KMS-11 (cell line): ENCODE measurements around the gene CUL7.

Source experiments
- H2AFZ ChIP-seq: fragments of 200-600 bp; sonication (generic); 2 replicates; pipeline ENCODE4 v1.6.1; 2016; ENCODE audit warnings: antibody characterized with exemption, mixed run types, low read depth
- H3K27ac ChIP-seq: fragments of 200-600 bp; sonication (generic); 2 replicates; pipeline ENCODE4 v1.6.1; 2016; ENCODE audit warnings: mild to moderate bottlenecking, mixed run types
- H3K27me3 ChIP-seq: fragments of 200-600 bp; sonication (generic); 2 replicates; pipeline ENCODE4 v1.6.1; 2017; ENCODE audit warnings: mild to moderate bottlenecking, low read depth, mixed run types, moderate library complexity; ENCODE audit not compliant: insufficient read depth
- H3K36me3 ChIP-seq: fragments of 200-600 bp; sonication (generic); 2 replicates; pipeline ENCODE4 v1.6.1; 2017; ENCODE audit warnings: mild to moderate bottlenecking, mixed run types; ENCODE audit not compliant: insufficient read depth
- H3K4me1 ChIP-seq: fragments of 200-600 bp; sonication (generic); 2 replicates; pipeline ENCODE4 v1.6.1; 2016; ENCODE audit warnings: mild to moderate bottlenecking, low read depth, mixed run types; ENCODE audit not compliant: poor library complexity, severe bottlenecking
- H3K4me2 ChIP-seq: fragments of 200-600 bp; sonication (generic); 2 replicates; pipeline ENCODE4 v1.7.0; 2016; ENCODE audit warnings: mild to moderate bottlenecking, mixed run types
- H3K4me3 ChIP-seq: fragments of 200-600 bp; sonication (generic); IDR thresholded peaks from 2 replicates; pipeline ENCODE4 v1.6.1; 2017; ENCODE audit warnings: low read depth, low read length, mixed read lengths; ENCODE audit not compliant: insufficient read depth
- H3K79me2 ChIP-seq: fragments of 200-600 bp; sonication (generic); 2 replicates; pipeline ENCODE4 v1.6.1; 2016; ENCODE audit warnings: low read depth, mixed run types; ENCODE audit not compliant: insufficient read depth
- H3K9ac ChIP-seq: fragments of 200-600 bp; sonication (generic); 2 replicates; pipeline ENCODE4 v1.6.1; 2016; ENCODE audit warnings: mild to moderate bottlenecking, mixed run types
- H4K20me1 ChIP-seq: fragments of 200-600 bp; sonication (generic); 2 replicates; pipeline ENCODE4 v1.6.1; 2016; ENCODE audit warnings: mild to moderate bottlenecking, mixed run types; ENCODE audit not compliant: insufficient read depth
- TF ChIP-seq, protein P1 (sequence below): fragments of 200-600 bp; sonication (generic); conservative IDR thresholded peaks from 2 replicates; pipeline ENCODE4 v1.6.1; 2017; ENCODE audit warnings: low read depth, mild to moderate bottlenecking, antibody characterized with exemption, low read length, moderate library complexity, mixed read lengths

CUL7 gene

DNA sequence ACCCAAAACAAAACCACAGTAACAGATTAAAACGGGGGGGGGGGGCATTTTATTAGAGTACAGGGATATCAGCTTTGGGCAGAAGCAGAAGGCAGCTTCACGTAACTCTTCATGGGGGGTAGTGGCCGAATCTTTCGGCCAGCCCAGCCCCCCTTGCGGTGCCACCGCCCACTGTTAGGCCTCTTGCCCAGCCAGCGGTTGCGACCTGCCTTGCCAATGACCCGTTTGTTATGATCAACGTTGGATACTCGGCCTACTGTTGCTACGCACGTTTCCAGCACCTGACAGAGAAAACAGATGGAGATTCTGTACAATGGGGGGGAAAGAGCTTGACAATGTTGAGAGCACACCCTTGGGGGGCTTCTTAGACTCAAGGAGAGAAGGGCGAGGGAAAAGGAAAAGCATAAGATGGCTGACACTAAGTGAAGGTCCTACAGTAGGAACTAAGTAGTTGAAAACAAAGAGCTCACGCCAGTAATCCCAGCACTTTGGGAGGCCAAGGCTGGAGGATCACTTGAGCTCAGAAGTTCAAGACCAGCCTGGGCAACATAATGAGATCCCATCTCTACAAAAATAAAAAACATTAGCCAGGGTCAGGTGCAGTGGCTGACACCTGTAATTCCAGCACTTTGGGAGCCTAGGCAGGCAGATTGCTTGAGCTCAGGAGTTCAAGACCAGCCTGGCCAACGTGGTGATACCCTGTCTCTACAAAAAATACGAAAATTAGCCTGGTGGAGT, 724 bp upstream of the CUL7 start:
- H3K27ac ChIP-seq: 0 out of 2 replicates have a peak overlapping the region, but pooled peaks have one; percentile 47
- H3K4me3 ChIP-seq: no peak overlapping the region
- no peaks in the 10 kb centered on the region for H4K20me1 ChIP-seq

GRCh38 chr6:43052842-43053544, 658 bp downstream of the CUL7 start:
- TF ChIP-seq, protein P1, sequence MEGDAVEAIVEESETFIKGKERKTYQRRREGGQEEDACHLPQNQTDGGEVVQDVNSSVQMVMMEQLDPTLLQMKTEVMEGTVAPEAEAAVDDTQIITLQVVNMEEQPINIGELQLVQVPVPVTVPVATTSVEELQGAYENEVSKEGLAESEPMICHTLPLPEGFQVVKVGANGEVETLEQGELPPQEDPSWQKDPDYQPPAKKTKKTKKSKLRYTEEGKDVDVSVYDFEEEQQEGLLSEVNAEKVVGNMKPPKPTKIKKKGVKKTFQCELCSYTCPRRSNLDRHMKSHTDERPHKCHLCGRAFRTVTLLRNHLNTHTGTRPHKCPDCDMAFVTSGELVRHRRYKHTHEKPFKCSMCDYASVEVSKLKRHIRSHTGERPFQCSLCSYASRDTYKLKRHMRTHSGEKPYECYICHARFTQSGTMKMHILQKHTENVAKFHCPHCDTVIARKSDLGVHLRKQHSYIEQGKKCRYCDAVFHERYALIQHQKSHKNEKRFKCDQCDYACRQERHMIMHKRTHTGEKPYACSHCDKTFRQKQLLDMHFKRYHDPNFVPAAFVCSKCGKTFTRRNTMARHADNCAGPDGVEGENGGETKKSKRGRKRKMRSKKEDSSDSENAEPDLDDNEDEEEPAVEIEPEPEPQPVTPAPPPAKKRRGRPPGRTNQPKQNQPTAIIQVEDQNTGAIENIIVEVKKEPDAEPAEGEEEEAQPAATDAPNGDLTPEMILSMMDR: no peak
- Histone ChIP-seq H3K27ac (peak overlapping the region; percentile 47), H3K36me3 (no peaks in the 10 kb centered on the region)

More for the DNA sequence above, 724 bp upstream of the CUL7 start:
- peak overlapping the region; percentile 55; the same call in 1 of the 2 replicates for H2AFZ ChIP-seq
- peaks cover 21% of the 10 kb centered on the region for H3K4me1 ChIP-seq
- no peaks in the 10 kb centered on the region for H3K36me3 ChIP-seq
- TF ChIP-seq, protein P1: no peak
- H3K9ac ChIP-seq: peak overlapping the region; percentile 79; the same call in 1 of the 2 replicates
- peak overlapping the region; percentile 16; the same call in 1 of the 2 replicates for H3K4me2 ChIP-seq
- no peaks in the 10 kb centered on the region for H3K27me3 ChIP-seq
- peaks cover 22% of the 10 kb centered on the region for H3K79me2 ChIP-seq

DNA sequence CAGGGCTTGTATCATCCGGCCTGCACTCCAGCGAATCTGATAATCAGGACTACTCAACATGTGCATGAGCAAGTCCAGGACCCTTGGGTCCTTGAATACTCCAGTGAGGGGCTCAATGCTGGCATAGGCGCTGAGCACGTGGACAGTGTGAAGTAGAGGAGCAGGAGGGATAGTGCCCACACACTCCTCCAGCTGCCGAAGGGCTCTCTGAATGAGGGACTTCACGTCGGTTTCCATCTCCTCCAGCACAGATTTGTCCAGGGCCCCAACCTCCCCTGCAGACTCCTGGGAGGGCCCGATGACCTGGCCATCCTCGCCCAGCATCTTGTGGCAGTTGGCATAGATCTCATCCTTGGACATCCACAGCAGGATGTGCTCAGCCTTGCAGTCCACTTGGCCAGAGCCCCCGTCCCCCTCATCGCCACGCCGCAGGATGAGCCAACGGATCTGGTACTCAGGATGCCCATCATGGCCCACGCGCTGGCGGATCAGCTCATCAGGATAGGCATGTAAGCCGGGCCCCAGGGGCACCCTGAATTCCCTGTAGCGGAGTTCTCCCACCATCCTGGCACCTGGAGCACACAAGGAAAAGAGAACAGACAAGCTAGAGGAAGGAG, 1.3 kb downstream of the CUL7 start:
- Histone ChIP-seq H3K36me3 (no peaks in the 10 kb centered on the region), H3K4me1 (peaks cover 12% of the 10 kb centered on the region), H3K4me2 (peak overlapping the region; percentile 74), H3K27me3 (no peaks in the 10 kb centered on the region), H3K27ac (no peak overlapping the region), H3K79me2 (peaks cover 9% of the 10 kb centered on the region; the same call in 1 of the 2 replicates), H2AFZ (no peak overlapping the region), H4K20me1 (no peaks in the 10 kb centered on the region), H3K9ac (peak overlapping the region; percentile 79; the same call in 1 of the 2 replicates), H3K4me3 (no peak overlapping the region)
- TF ChIP-seq, protein P1: no peak

More at GRCh38 chr6:43052842-43053544, 658 bp downstream of the CUL7 start:
- Histone ChIP-seq H3K79me2 (peaks cover 11% of the 10 kb centered on the region), H3K27me3 (no peaks in the 10 kb centered on the region), H3K4me2 (peak overlapping the region; percentile 74), H3K4me1 (peaks cover 14% of the 10 kb centered on the region), H2AFZ (peak overlapping the region; percentile 55; the same call in 1 of the 2 replicates), H3K9ac (peak overlapping the region; percentile 79), H3K4me3 (no peak overlapping the region), H4K20me1 (no peaks in the 10 kb centered on the region)

GRCh38 chr6:43050981-43051380, 2.7 kb downstream of the CUL7 start:
- Histone ChIP-seq H3K36me3 (no peaks in the 10 kb centered on the region), H3K4me2 (no peak overlapping the region), H3K4me3 (no peak overlapping the region)

More at GRCh38 chr6:43050981-43051380, 2.7 kb downstream of the CUL7 start:
- no peak overlapping the region for H3K27ac ChIP-seq
- no peak overlapping the region for H3K9ac ChIP-seq
- no peaks in the 10 kb centered on the region for H3K27me3 ChIP-seq
- no peak overlapping the region for H2AFZ ChIP-seq
- no peaks in the 10 kb centered on the region for H4K20me1 ChIP-seq
- H3K79me2 ChIP-seq: peaks cover 9% of the 10 kb centered on the region; the same call in 1 of the 2 replicates
- H3K4me1 ChIP-seq: peaks cover 12% of the 10 kb centered on the region
- TF ChIP-seq, protein P1: no peak
